ENCODE measurements around the gene HPS3.

HPS3 gene

GRCh38 chr3:149120051-149120972 lies 9.1 kb upstream of the HPS3 start:
- DNase-seq (ENCODE audit: low spot score): peak; percentile 87

DNA sequence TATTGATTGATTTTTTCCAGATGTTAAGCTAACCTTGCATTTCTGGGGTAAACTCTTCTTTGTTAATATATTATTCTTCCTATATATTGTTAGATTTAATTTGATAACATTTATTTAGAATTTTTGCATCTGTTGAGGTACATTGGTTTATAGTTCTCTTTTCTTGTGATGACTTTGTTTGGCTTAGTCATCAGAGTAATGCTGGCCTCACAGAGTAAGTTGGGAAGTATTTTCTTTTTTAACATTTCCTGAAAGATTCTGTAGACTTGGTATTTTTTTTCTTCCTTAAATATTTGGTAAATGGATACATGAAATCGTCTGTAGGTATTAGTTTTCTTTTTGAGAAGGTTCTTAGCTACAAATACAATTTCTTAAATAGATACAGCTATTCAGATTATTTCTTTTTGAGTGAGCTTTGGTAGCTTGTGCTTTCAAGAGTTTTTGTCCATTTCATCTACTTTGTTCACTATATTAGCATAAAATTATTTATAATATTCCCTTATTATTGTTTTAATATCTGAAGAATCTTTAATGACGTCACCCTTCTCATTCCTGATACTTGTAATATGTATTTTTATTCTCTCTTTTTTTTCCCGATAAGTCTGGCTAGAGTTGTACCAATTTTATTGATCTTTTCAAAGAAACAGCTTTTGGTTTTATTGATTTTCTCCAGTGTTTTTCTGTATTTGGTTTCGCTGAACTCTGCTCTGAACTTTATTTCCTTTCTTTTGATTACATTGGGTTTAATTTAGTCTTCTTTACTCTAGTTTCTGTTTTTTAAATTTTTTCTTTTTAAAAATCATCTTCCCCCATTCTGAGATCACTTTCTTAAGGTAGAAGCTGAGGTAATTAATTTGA lies 6.5 kb upstream of the HPS3 start:
- DNase-seq (ENCODE audit: low spot score): no peak

- no peak for DNase-seq (ENCODE audit: low spot score)
Measured at GRCh38 chr3:149128821-149129220, 617 bp upstream of the HPS3 start.

DNA sequence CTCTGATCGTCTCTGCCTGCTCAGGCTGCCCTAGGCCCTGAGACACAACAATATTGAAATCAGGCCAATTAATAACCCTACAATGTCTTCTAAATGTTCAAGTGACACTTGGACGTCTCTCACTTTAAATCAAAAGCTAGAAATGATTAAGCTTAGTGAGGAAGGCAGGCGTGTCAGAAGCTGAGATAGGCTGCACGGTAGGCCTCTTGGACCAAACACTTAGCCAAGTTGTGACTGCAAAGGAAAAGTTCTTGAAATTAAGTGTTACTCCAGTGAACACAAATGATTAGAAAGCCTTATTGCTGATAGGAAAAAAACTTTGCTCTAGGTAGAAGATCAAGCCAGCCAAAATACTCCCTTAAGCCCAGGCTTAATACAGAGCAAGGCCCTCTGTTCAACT lies 2.2 kb downstream of the HPS3 start:
- no peak for DNase-seq (ENCODE audit: low spot score)

- no peak for DNase-seq (ENCODE audit: low spot score)
Measured at GRCh38 chr3:149134575-149134974, 5.1 kb downstream of the HPS3 start.

DNA sequence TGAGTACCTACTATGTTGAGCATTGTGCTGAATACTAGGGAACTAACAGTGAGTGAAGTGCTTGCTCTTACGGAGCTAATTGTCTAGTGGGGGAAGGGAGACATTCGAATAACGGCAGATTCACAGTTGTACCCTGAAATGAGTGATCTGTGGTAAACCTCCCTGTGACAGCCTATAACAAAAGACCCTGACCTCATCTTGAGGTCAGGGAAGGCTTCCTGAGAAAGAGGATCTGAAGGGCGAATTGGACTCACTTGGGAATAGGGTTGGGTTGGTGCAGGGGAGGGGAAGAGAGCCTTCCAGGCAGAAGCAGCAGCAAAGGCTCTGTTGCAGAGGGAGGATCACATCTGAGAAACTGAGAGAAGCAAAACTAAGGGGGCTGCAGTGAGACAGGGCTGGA lies 13.2 kb downstream of the HPS3 start:
- no peak for DNase-seq (ENCODE audit: low spot score)

DNA sequence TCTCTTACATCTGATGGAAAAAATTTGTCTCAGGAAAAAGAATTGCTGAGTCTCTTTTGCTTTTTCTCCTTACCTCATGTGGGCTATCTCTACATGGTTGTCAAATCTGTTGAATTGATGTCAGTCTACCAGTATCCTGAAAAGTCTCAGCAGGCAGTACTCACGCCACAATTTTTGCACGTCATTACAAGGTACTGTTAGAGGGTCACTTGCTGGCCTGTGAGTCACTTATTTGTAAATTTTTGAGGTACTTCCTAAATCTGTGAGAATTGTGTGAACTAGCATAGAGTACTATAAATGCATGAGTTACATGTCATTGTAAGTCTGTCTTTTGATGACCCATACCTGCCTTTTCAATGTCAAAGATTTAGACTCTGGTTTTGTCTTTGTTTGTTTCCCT lies 15.9 kb downstream of the HPS3 start:
- DNase-seq (ENCODE audit: low spot score): peak; percentile 36

DNA sequence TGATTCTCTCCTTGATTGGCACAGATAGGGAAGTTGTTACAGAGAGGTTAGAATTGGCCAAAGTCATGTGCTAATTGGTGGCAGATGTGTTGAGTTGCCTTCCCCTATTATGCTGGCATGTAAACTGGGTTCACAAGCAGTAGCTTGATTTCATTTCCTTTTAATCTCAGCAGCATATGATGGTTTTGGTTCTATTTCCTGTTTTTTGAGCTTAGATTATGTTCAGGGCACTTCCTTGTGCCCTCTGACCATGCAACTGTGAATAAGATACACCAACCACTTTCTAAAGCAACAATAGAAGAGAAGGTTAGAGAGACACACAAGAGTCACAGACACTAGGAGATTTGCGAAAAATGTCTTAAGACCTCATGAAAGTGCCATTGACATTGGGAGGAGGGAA lies 16.5 kb downstream of the HPS3 start:
- peak; percentile 87 for DNase-seq (ENCODE audit: low spot score)

DNA sequence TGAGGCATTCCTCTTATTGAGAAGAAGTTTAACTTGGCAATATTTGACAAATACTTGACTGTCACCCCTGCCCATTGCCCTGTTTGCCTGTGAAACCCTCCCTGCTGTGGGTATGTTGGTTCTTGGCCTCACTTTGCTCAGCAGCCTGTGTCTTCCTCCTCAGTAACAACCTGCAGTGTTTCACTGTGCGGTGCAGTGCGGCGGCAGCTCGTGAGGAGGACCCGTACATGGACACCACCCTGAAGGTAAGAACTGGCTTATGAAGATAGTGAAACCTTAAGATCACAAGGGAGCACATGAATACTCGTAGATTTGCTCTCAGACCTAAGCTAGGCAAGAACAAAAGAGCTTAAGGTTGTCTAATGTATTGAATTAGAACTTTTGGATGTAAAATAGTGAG lies 21.0 kb downstream of the HPS3 start:
- DNase-seq (ENCODE audit: low spot score): no peak

DNA sequence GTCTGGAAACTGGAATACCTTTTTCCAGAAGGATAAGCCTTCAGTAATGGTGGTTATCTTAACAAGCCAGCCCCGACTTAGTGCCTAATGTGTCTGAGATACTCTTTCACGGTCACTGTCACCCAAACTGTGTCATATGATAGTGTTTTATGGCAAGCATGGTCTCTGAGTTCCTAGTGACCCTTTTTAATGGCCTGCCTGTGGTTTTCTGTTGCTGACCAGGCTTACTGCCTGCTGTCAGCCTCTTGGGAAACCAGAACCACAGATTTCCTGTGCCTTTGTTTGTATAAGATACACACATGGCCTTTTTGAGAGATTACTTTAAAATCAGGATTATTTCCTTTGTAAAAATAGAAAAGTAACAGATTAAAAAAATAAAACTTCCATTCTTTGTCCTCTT lies 22.4 kb downstream of the HPS3 start:
- DNase-seq (ENCODE audit: low spot score): no peak

- no peak for DNase-seq (ENCODE audit: low spot score)
Measured at GRCh38 chr3:149152420-149152819, 23.0 kb downstream of the HPS3 start.

GRCh38 chr3:149153402-149153801 lies 24.0 kb downstream of the HPS3 start:
- DNase-seq (ENCODE audit: low spot score): no peak

DNA sequence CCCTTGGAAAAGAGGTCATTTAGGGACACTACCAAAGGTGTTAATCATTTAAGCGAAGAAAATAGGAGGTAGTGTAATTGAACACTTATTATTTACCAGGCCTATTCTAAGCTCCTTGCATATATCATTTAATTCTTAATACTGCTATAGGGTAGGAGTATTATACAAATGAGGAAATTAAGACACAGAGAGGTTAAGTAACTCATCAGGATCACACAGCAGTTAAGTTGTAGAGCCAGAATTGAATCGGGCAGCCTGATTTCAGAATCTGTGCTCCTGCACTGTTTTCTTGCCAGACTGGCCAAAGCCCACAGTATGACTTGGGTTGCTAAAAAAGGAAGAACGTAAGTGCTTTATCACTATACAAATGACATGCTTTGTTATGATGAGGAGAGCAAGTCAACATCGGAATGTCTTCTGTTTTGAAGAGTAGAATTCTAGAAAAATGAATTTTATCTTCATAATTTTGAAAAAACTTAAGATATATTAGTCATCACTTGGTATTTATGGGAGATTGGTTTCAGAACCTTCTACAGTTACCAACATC lies 31.4 kb downstream of the HPS3 start:
- DNase-seq (ENCODE audit: low spot score): no peak

GRCh38 chr3:149162007-149162406 lies 32.6 kb downstream of the HPS3 start:
- no peak for DNase-seq (ENCODE audit: low spot score)

DNA sequence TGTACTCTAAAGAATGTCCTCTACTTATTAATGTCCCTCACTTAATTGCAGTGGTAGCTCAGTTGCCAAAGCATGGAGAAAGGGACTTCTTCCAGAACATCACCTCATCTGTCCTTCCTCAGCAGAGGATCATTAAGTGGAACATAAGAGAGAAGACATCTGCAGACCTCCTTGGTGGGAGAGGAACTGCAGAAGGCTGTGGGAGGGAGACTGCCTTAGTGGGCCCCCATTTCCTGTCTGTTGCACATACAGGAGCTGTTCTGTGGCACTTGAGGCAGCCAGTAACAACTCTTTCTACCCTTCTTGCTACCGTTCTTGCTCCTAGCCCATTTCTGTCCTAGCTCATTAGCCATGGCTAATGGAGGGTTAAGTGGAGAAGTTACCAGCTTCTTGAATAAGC lies 33.6 kb downstream of the HPS3 start:
- no peak for DNase-seq (ENCODE audit: low spot score)

GRCh38 chr3:149167898-149168297 lies 38.5 kb downstream of the HPS3 start:
- DNase-seq (ENCODE audit: low spot score): no peak

DNA sequence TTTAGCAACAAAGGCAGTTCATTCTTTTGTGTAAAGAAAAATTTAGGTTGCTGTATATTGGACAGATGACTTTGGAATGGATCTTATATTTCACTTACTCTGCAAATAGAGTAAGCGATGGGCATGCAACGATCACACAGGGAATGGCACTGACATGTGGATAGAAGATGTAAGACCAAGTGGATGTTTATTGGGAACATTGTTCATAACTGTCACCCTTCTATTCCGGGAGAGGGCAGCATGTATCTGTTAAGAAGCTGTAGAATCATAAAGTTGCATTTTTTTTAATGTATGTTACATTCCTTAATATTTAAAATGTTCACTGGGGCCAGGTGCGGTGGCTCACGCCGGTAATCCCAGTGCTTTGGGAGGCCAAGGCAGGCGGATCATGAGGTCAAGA lies 41.2 kb downstream of the HPS3 start:
- no peak for DNase-seq (ENCODE audit: low spot score)

DNA sequence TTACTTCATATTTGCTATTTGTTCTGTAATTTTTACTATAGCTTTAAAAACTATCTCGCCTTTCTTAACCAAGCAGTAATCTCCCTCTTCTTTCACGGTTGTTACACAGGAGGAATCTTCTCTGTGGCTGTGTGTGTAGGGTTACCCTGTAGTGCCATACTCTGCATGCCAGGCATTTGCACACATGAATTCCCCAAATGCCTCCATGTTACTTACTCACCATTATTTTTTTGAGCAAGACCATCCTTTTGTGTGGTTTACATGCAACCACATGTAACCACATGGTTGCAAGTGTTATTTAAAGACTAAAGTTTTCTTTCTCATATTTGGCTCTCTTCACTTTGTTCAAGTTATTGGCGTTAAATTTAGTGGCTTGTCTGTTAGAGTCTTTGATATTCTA lies 45.5 kb downstream of the HPS3 start:
- no peak for DNase-seq (ENCODE audit: low spot score)

DNA sequence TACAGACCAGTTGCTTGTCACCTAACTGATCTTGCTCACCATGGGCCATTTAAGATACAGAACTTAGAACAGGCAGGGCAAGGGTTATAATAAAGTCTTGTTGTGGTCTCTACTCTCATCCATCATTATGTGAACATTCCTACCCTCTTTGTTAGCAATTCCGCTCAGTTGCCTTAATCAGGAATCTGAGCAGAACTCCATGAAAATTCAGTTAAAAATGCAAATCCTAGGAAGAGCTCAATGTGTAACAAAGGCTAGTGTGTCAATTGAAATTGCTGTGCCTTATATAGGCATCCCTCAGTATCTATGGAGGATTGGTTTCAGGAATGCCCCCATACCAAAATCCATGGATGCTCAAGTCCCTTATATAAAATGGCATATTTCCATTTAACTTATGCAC lies 47.7 kb downstream of the HPS3 start:
- DNase-seq (ENCODE audit: low spot score): no peak

- DNase-seq (ENCODE audit: low spot score): no peak
Measured at GRCh38 chr3:149179220-149179619, 49.8 kb downstream of the HPS3 start.

- no peak for DNase-seq (ENCODE audit: low spot score)
Measured at GRCh38 chr3:149180057-149180573, 50.7 kb downstream of the HPS3 start.

GRCh38 chr3:149181182-149181581 lies 51.7 kb downstream of the HPS3 start:
- no peak for DNase-seq (ENCODE audit: low spot score)

DNA sequence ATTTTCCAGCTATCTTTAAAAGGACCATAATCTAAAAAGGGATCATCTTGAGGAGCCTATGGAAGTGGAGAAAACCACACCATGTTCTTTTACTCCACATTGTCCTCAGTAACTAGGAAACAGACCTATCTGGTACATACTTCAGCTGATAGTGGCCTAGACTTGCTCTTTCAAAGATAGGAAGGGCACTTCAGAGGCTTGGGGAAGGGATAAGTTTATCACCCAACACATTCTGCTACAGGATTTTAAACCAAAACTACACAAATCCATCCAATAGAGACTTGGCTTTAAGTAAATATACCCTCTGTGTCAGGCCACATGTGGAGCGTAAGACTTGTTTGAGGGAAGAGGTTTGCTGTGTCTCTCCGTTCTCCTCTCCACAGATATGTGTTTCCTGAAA lies 56.8 kb downstream of the HPS3 start:
- no peak for DNase-seq (ENCODE audit: low spot score)

Data from NAMALWA (cell line).